Osteoblast (primary cell): ENCODE data around the gene CAPN9. TPM values are rescaled to one million over a fixed set of nuclear protein-coding genes. Genes with fewer than 3 reads are reported as not detected.

Experiments
- DNase-seq: peaks from one replicate; pipeline ENCODE4 v3.0.0; 2011; ENCODE audit warnings: low spot score, mixed read lengths; ENCODE audit not compliant: insufficient read length; ENCODE audit errors: missing footprints
- H2AFZ ChIP-seq: 2 replicates; pipeline ENCODE4 v1.6.0; 2011; ENCODE audit warnings: mild to moderate bottlenecking, low read length
- H3K27ac ChIP-seq: 2 replicates; pipeline ENCODE4 v1.5.1; 2011; ENCODE audit warnings: mild to moderate bottlenecking, low read depth, low read length, moderate library complexity
- H3K27me3 ChIP-seq: 2 replicates; pipeline ENCODE4 v1.6.0; 2012; ENCODE audit warnings: mild to moderate bottlenecking, control low read depth, inconsistent platforms, low read length, moderate library complexity; ENCODE audit not compliant: insufficient read depth
- H3K36me3 ChIP-seq: 2 replicates; pipeline ENCODE4 v1.5.1; 2011; ENCODE audit warnings: mild to moderate bottlenecking, low read length, control low read depth, moderate library complexity; ENCODE audit not compliant: insufficient read depth
- H3K4me1 ChIP-seq: 2 replicates; pipeline ENCODE4 v1.5.1; 2011; ENCODE audit warnings: mild to moderate bottlenecking, low read length, control low read depth, moderate library complexity; ENCODE audit not compliant: insufficient read depth
- H3K4me2 ChIP-seq: 2 replicates; pipeline ENCODE4 v1.6.0; 2011; ENCODE audit warnings: mild to moderate bottlenecking, low read length; ENCODE audit not compliant: insufficient read depth
- H3K4me3 ChIP-seq: fragments of 200-600 bp; sonication (generic); 3 replicates; pipeline ENCODE4 v1.5.1; 2012; ENCODE audit warnings: mild to moderate bottlenecking, low read length, inconsistent platforms; ENCODE audit not compliant: insufficient read depth
- H3K79me2 ChIP-seq: 2 replicates; pipeline ENCODE4 v1.6.0; 2012; ENCODE audit warnings: mild to moderate bottlenecking, low read length, control low read depth, inconsistent platforms; ENCODE audit not compliant: insufficient read depth
- H3K9me3 ChIP-seq: 2 replicates; pipeline ENCODE4 v1.5.1; 2011; ENCODE audit warnings: low read depth, low read length, control low read depth
- H4K20me1 ChIP-seq: 2 replicates; pipeline ENCODE4 v1.6.0; 2012; ENCODE audit warnings: mild to moderate bottlenecking, low read length, control low read depth; ENCODE audit not compliant: insufficient read depth
- total RNA-seq: library from RNA; depleted of rRNA; stranded (reverse); fragments of >200 nt; gene quantifications from 2 replicates; pipeline ENCODE4 v1.2.3, GENCODE V29; 2012
- TF ChIP-seq, protein P1 (sequence below): IDR thresholded peaks from 2 replicates; pipeline ENCODE4 v1.5.1; 2011; ENCODE audit warnings: mild to moderate bottlenecking, low read depth, low read length, moderate library complexity; ENCODE audit errors: extremely low read depth

The CAPN9 gene
- total RNA-seq, 1 donor: not detected

DNA sequence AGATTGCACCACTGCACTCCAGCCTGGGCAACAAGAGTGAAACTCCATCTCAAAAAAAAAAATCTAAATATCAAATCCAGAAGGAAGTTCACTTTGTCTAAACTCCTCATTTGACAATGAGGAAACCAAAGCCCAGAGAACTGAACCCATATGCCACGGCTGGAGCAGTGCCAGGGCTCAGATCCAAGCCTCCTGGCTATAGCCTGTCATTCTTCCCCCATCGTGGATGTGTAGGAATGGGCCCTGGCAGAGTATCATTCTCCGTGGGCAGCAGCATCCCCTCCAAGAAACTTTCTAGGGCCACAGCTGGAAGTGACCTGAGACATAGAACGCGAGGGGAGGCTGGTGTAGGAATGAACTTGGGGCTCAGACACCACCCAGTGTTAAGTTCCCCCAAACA is 47.2 kb downstream of the CAPN9 start:
- DNase-seq: no peak

DNA sequence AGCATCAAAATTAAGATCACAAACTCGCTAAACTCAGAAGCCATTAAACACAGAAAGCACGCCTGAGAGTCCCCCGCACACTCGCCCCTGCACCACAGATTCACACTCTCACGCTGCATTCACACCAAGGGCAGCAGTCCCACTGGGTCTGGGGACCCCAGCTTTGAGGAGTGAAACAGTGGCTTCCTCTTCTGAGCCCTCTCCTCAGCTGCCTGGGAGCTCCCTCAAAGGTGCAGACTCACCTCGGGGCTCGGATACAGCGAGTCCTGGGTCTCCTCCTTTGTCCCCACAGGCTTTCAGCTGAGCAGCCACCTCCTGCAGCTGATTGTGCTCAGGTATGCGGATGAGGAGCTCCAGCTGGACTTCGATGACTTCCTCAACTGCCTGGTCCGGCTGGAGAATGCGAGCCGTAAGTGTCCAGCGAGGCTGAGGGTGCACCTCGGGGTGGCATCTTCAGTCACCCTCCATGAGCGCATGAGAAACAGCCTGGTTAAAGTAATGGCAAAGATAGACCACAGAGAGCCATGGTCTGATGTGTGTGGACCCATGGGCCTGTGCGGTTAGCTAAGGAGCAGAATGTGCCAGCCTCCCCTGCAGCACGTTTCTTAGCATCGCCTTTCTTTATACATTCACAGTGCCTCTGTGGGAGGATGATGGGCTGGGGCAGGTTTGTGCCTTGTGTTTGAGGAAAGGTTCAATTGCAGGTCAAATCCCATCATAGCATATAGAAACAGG is 47.9 kb downstream of the CAPN9 start:
- no peak overlapping the region for H3K4me3 ChIP-seq
- H3K27me3 ChIP-seq: no peaks in the 10 kb centered on the region
- H3K9me3 ChIP-seq: no peaks in the 10 kb centered on the region
- no peak overlapping the region for H2AFZ ChIP-seq
- no peak overlapping the region for H3K27ac ChIP-seq
- TF ChIP-seq, protein P1, sequence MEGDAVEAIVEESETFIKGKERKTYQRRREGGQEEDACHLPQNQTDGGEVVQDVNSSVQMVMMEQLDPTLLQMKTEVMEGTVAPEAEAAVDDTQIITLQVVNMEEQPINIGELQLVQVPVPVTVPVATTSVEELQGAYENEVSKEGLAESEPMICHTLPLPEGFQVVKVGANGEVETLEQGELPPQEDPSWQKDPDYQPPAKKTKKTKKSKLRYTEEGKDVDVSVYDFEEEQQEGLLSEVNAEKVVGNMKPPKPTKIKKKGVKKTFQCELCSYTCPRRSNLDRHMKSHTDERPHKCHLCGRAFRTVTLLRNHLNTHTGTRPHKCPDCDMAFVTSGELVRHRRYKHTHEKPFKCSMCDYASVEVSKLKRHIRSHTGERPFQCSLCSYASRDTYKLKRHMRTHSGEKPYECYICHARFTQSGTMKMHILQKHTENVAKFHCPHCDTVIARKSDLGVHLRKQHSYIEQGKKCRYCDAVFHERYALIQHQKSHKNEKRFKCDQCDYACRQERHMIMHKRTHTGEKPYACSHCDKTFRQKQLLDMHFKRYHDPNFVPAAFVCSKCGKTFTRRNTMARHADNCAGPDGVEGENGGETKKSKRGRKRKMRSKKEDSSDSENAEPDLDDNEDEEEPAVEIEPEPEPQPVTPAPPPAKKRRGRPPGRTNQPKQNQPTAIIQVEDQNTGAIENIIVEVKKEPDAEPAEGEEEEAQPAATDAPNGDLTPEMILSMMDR: no peak
- no peak for DNase-seq
- no peak overlapping the region for H3K4me2 ChIP-seq
- no peaks in the 10 kb centered on the region for H3K36me3 ChIP-seq
- no peaks in the 10 kb centered on the region for H3K4me1 ChIP-seq
- H4K20me1 ChIP-seq: no peaks in the 10 kb centered on the region
- no peaks in the 10 kb centered on the region for H3K79me2 ChIP-seq

More for the DNA sequence above, 47.2 kb downstream of the CAPN9 start:
- Histone ChIP-seq H4K20me1 (no peaks in the 10 kb centered on the region), H2AFZ (no peak overlapping the region), H3K4me3 (no peak overlapping the region), H3K27ac (no peak overlapping the region), H3K27me3 (no peaks in the 10 kb centered on the region), H3K4me1 (no peaks in the 10 kb centered on the region), H3K9me3 (no peaks in the 10 kb centered on the region), H3K79me2 (no peaks in the 10 kb centered on the region), H3K36me3 (no peaks in the 10 kb centered on the region), H3K4me2 (no peak overlapping the region)
- TF ChIP-seq, protein P1: no peak

DNA sequence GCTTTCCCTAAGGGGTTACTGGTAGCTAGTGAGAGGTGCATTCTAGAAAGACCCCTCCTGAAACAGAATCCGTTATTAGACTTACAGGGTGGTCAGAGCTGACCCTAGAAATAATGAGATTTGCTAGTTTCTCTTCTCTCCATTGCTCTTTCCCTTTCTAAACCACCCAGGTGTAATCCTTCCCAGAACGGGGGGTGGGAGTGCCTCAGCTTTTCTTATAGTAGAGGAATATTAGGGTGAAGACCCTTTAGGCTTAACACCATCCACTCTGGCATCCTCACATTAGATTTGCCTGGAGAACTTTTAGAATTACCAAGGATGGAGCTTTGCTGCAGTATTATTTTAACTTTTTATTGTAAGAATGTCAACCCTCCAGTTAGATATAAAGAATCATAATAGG is 49.4 kb downstream of the CAPN9 start:
- Histone ChIP-seq H3K4me1 (no peaks in the 10 kb centered on the region), H3K79me2 (no peaks in the 10 kb centered on the region), H4K20me1 (no peaks in the 10 kb centered on the region), H3K36me3 (no peaks in the 10 kb centered on the region), H2AFZ (no peak overlapping the region), H3K4me2 (no peak overlapping the region), H3K4me3 (no peak overlapping the region), H3K9me3 (no peaks in the 10 kb centered on the region), H3K27me3 (no peaks in the 10 kb centered on the region), H3K27ac (no peak overlapping the region)
- no peak for DNase-seq
- TF ChIP-seq, protein P1: no peak

DNA sequence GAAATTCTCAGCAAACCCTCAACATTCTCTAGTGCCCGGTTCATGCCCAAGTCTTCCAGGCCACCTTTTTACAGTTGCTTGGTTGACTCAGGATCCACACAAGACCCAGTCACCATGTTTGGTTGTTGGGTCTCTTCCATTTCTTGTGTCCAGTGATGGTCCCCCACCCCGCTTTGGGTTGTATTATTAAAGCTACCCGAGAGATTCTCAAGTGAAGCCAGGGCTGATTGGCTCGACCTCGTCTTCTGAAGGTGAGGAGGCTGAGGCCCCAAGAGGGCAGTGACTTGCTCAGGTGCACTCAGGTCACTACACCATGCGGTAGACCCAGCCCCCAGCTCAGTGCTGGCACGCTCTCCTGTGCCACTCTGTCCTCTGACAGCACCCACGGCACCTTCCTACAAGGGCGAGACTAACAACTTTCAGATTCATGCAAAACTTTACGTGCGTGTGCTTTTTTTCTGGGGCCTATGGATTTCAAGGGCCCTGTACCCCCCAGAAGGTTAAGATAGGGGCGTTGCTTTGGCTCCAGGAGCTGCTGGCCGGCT is 50.3 kb downstream of the CAPN9 start:
- H4K20me1 ChIP-seq: no peaks in the 10 kb centered on the region
- H3K9me3 ChIP-seq: no peaks in the 10 kb centered on the region
- H3K4me3 ChIP-seq: no peak overlapping the region
- H3K4me1 ChIP-seq: no peaks in the 10 kb centered on the region
- no peak overlapping the region for H3K4me2 ChIP-seq
- H3K27me3 ChIP-seq: no peaks in the 10 kb centered on the region
- TF ChIP-seq, protein P1: no peak
- H3K36me3 ChIP-seq: no peaks in the 10 kb centered on the region
- H3K27ac ChIP-seq: no peak overlapping the region
- H2AFZ ChIP-seq: no peak overlapping the region
- no peaks in the 10 kb centered on the region for H3K79me2 ChIP-seq
- no peak for DNase-seq
